Hepatocyte (in vitro differentiated cells): ENCODE data around the gene MRPL16. TPM values are rescaled to one million over a fixed set of nuclear protein-coding genes. Genes with fewer than 3 reads are reported as not detected.

Experiments used
- DNase-seq: peaks from one replicate; pipeline ENCODE4 v3.0.0-alpha.2; 2016; ENCODE audit warnings: low spot score
- H2AFZ ChIP-seq: fragments of 200-600 bp; sonication (generic); 2 replicates; pipeline ENCODE4 v1.6.0; 2016; ENCODE audit warnings: antibody characterized with exemption, mild to moderate bottlenecking
- H3K27ac ChIP-seq: fragments of 200-600 bp; sonication (generic); 2 replicates; pipeline ENCODE4 v1.5.1; 2016; ENCODE audit warnings: mild to moderate bottlenecking
- H3K27me3 ChIP-seq: fragments of 200-600 bp; sonication (generic); 2 replicates; pipeline ENCODE4 v1.6.1; 2016
- H3K36me3 ChIP-seq: fragments of 200-600 bp; sonication (generic); replicated peaks from 2 replicates; pipeline ENCODE4 v1.5.1; 2016; ENCODE audit warnings: low read depth; ENCODE audit not compliant: insufficient read depth
- H3K4me1 ChIP-seq: fragments of 200-600 bp; sonication (generic); 2 replicates; pipeline ENCODE4 v1.5.1; 2016; ENCODE audit warnings: mild to moderate bottlenecking, moderate library complexity; ENCODE audit not compliant: insufficient read depth
- H3K4me2 ChIP-seq: fragments of 200-600 bp; sonication (generic); 2 replicates; pipeline ENCODE4 v1.6.0; 2016
- H3K4me3 ChIP-seq: fragments of 200-600 bp; sonication (generic); 2 replicates; pipeline ENCODE4 v1.5.1; 2016; ENCODE audit warnings: mild to moderate bottlenecking
- H3K79me2 ChIP-seq: fragments of 200-600 bp; sonication (generic); 2 replicates; pipeline ENCODE4 v1.6.0; 2017; ENCODE audit warnings: mild to moderate bottlenecking
- H3K9me2 ChIP-seq: fragments of 200-600 bp; sonication (generic); replicated peaks from 2 replicates; pipeline ENCODE4 v1.6.0; 2017; ENCODE audit warnings: mild to moderate bottlenecking; ENCODE audit not compliant: insufficient read depth
- H3K9me3 ChIP-seq: fragments of 200-600 bp; sonication (generic); 2 replicates; pipeline ENCODE4 v1.5.1; 2016; ENCODE audit warnings: low read depth, mild to moderate bottlenecking
- H4K20me1 ChIP-seq: fragments of 200-600 bp; sonication (generic); 2 replicates; pipeline ENCODE4 v1.6.0; 2016; ENCODE audit warnings: mild to moderate bottlenecking; ENCODE audit not compliant: insufficient read depth, poor library complexity, severe bottlenecking
- CTCF ChIP-seq: fragments of 200-600 bp; sonication (generic); IDR thresholded peaks from 2 replicates; pipeline ENCODE4 v1.5.1; 2016; ENCODE audit warnings: antibody characterized with exemption, mild to moderate bottlenecking; ENCODE audit not compliant: poor library complexity
- EZH2 ChIP-seq: fragments of 200-600 bp; sonication (generic); IDR thresholded peaks from 2 replicates; pipeline ENCODE4 v1.6.1; 2016; ENCODE audit warnings: antibody characterized with exemption, mild to moderate bottlenecking, borderline replicate concordance
- EZH2phosphoT487 ChIP-seq: fragments of 200-600 bp; sonication (generic); IDR thresholded peaks from one replicate; pipeline ENCODE4 v1.6.1; 2018; ENCODE audit warnings: antibody characterized with exemption, mild to moderate bottlenecking, low read depth, moderate library complexity; ENCODE audit not compliant: unreplicated experiment, severe bottlenecking
- WGBS: methylation state at CpG from one replicate; pipeline ENCODE4 v1.1.6; 2016; ENCODE audit warnings: low lambda C conversion rate; ENCODE audit errors: missing lambda C conversion rate; 5-methylcytosine and 5-hydroxymethylcytosine counted together
- polyA plus RNA-seq: library from polyadenylated mRNA; unstranded; fragments of >200 nt; fragmentation: Nextera tagmentation; extraction: Ambion mirVana; gene quantifications from 2 replicates; pipeline ENCODE4 v1.2.1, GENCODE V29; 2016
- total RNA-seq: library from RNA; depleted of rRNA; stranded (reverse); fragments of >200 nt; gene quantifications from 2 replicates; pipeline ENCODE4 v1.2.3, GENCODE V29; 2014

Gene MRPL16
- total and polyA plus RNA-seq, 2 experiments from 2014 or later, result 51.3 to 62.0 TPM

- Histone ChIP-seq H3K9me2 (no peaks in the 10 kb centered on the region), H3K4me3 (peak overlapping the region; percentile 99), H4K20me1 (peaks cover 42% of the 10 kb centered on the region), H3K4me1 (peaks cover 18% of the 10 kb centered on the region), H3K27ac (peak overlapping the region; percentile 99), H3K36me3 (no peaks in the 10 kb centered on the region), H3K27me3 (no peaks in the 10 kb centered on the region), H2AFZ (no peak overlapping the region), H3K9me3 (no peaks in the 10 kb centered on the region), H3K4me2 (peak overlapping the region; percentile 96), H3K79me2 (peaks cover 57% of the 10 kb centered on the region)
- DNase-seq, result no peak
- TF ChIP-seq CTCF (no peak), EZH2 (no peak), EZH2phosphoT487 (no peak)
- 47% methylated on average over 3 of the region's 3 CpGs for WGBS
Observed at GRCh38 chr11:59756558-59756840, 54.1 kb downstream of the MRPL16 start.

Other genes with a start within 250 kb of the MRPL16 start
- 40.0 and 43.8 TPM in 2 replicates for gene OSBP, start 195.0 kb downstream of the MRPL16 start, total RNA-seq
- gene OSBP, start 195.0 kb downstream of the MRPL16 start, polyA plus RNA-seq, result 28.6 and 33.0 TPM in 2 replicates
- 19.7 and 21.6 TPM in 2 replicates for gene PATL1, start 141.7 kb downstream of the MRPL16 start, total RNA-seq
- gene PATL1, start 141.7 kb downstream of the MRPL16 start, polyA plus RNA-seq, result 17.1 and 19.9 TPM in 2 replicates
- gene OR10V1, start 96.9 kb downstream of the MRPL16 start, total RNA-seq, result not detected in 2 replicates
- not detected in 2 replicates for gene OR10V1, start 96.9 kb downstream of the MRPL16 start, polyA plus RNA-seq
- gene STX3, start 55.4 kb downstream of the MRPL16 start, total RNA-seq, result 140 and 153 TPM in 2 replicates
- 65.3 and 73.1 TPM in 2 replicates for gene STX3, start 55.4 kb downstream of the MRPL16 start, polyA plus RNA-seq
- 60.8 and 83.0 TPM in 2 replicates for gene CBLIF, start 34.7 kb upstream of the MRPL16 start, total RNA-seq
- gene CBLIF, start 34.7 kb upstream of the MRPL16 start, polyA plus RNA-seq, result 45.2 and 46.7 TPM in 2 replicates
- 35.6 and 54.1 TPM in 2 replicates for gene TCN1, start 55.7 kb upstream of the MRPL16 start, total RNA-seq
- 27.8 and 28.2 TPM in 2 replicates for gene TCN1, start 55.7 kb upstream of the MRPL16 start, polyA plus RNA-seq
- gene OOSP3, start 68.0 kb upstream of the MRPL16 start, total RNA-seq, result not detected in 2 replicates
- gene OOSP3, start 68.0 kb upstream of the MRPL16 start, polyA plus RNA-seq, result 0.24 TPM in 1 of 2 replicates, not detected in the other
- not detected in 2 replicates for gene OOSP1, start 127.7 kb upstream of the MRPL16 start, total RNA-seq
- gene OOSP1, start 127.7 kb upstream of the MRPL16 start, polyA plus RNA-seq, result not detected in 2 replicates
- gene OOSP4A, start 153.3 kb upstream of the MRPL16 start, total RNA-seq, result not detected in 2 replicates
- gene OOSP4A, start 153.3 kb upstream of the MRPL16 start, polyA plus RNA-seq, result not detected in 2 replicates
- gene OOSP4B, start 206.4 kb upstream of the MRPL16 start, total RNA-seq, result not detected in 2 replicates
- not detected in 2 replicates for gene OOSP4B, start 206.4 kb upstream of the MRPL16 start, polyA plus RNA-seq
- gene OOSP2, start 229.6 kb upstream of the MRPL16 start, total RNA-seq, result not detected in 2 replicates
- gene OOSP2, start 229.6 kb upstream of the MRPL16 start, polyA plus RNA-seq, result not detected in 2 replicates
- not detected in 2 replicates for gene MS4A3, start 245.9 kb upstream of the MRPL16 start, total RNA-seq
- gene MS4A3, start 245.9 kb upstream of the MRPL16 start, polyA plus RNA-seq, result not detected in 2 replicates